ENCODE data around the gene VIL1. TPM values are rescaled to one million over a fixed set of nuclear protein-coding genes. Genes with fewer than 3 reads are reported as not detected.

Gene VIL1
- total RNA-seq, 1 donor from 2014 or later = 0.41 TPM

GRCh38 chr2:218418321-218418716, 604 bp upstream of the VIL1 start:
- no peak overlapping the region for H3K4me3 ChIP-seq
- TF ChIP-seq CTCF (IDR thresholded peaks at IDR 0.05) = no peak
- H3K36me3 ChIP-seq = no peaks in the 10 kb centered on the region
- ATAC-seq (peak in 1 of 2 donors; percentile 10), DNase-seq (no peak)
- no peaks in the 10 kb centered on the region for H3K4me1 ChIP-seq
- no peaks in the 10 kb centered on the region for H3K9me3 ChIP-seq
- H3K27me3 ChIP-seq (ENCODE audit: low read depth) = no peaks in the 10 kb centered on the region
- intact Hi-C loops (cut with DNase I) = no loop called here
- no peak overlapping the region for H3K27ac ChIP-seq

GRCh38 chr2:218419630-218420216, 800 bp downstream of the VIL1 start:
- H3K4me1 ChIP-seq = no peaks in the 10 kb centered on the region
- H3K27ac ChIP-seq = no peak overlapping the region
- no peaks in the 10 kb centered on the region for H3K36me3 ChIP-seq
- no peaks in the 10 kb centered on the region for H3K9me3 ChIP-seq
- intact Hi-C loops (cut with DNase I) = no loop called here
- H3K4me3 ChIP-seq = no peak overlapping the region
- H3K27me3 ChIP-seq (ENCODE audit: low read depth) = no peaks in the 10 kb centered on the region
- no peak for TF ChIP-seq CTCF (IDR thresholded peaks at IDR 0.05)
- ATAC-seq (no peak), DNase-seq (no peak)

GRCh38 chr2:218421027-218421426, 2.1 kb downstream of the VIL1 start:
- intact Hi-C loops (cut with DNase I) = no loop called here
- no peak for TF ChIP-seq CTCF (IDR thresholded peaks at IDR 0.05)
- no peaks in the 10 kb centered on the region for H3K27me3 ChIP-seq (ENCODE audit: low read depth)
- H3K4me1 ChIP-seq = no peaks in the 10 kb centered on the region
- no peaks in the 10 kb centered on the region for H3K9me3 ChIP-seq
- DNase-seq (no peak), ATAC-seq (no peak)
- no peaks in the 10 kb centered on the region for H3K36me3 ChIP-seq
- no peak overlapping the region for H3K4me3 ChIP-seq
- H3K27ac ChIP-seq = no peak overlapping the region

- TF ChIP-seq CTCF (IDR thresholded peaks at IDR 0.05) = no peak
These were observed 3.6 kb downstream of the VIL1 start for GRCh38 chr2:218422403-218423086.

GRCh38 chr2:218423584-218423983, 4.7 kb downstream of the VIL1 start:
- Histone ChIP-seq H3K36me3 (no peaks in the 10 kb centered on the region), H3K27me3 (ENCODE audit: low read depth) (no peaks in the 10 kb centered on the region), H3K9me3 (no peaks in the 10 kb centered on the region), H3K27ac (no peak overlapping the region), H3K4me1 (no peaks in the 10 kb centered on the region), H3K4me3 (no peak overlapping the region)
- intact Hi-C loops (cut with DNase I) = no loop called here
- no peak for ATAC-seq
- no peak for DNase-seq
- TF ChIP-seq CTCF (IDR thresholded peaks at IDR 0.05) = no peak

More at GRCh38 chr2:218422403-218423086, 3.6 kb downstream of the VIL1 start:
- Histone ChIP-seq H3K27ac (no peak overlapping the region), H3K4me3 (no peak overlapping the region), H3K27me3 (ENCODE audit: low read depth) (no peaks in the 10 kb centered on the region), H3K4me1 (no peaks in the 10 kb centered on the region), H3K9me3 (no peaks in the 10 kb centered on the region), H3K36me3 (no peaks in the 10 kb centered on the region)
- intact Hi-C loops (cut with DNase I) = no loop called here
- DNase-seq (no peak), ATAC-seq (no peak)

All from lower lobe of right lung (tissue), 2 donors.